ENCODE data around the gene KCNS1.
"Not testable (repeated sequence)": the region's sequence is repeated elsewhere in the genome, so short reads cannot be mapped to it uniquely, and the experiment has no call there.

KCNS1 gene

GRCh38 chr20:45064812-45065211 lies 36.1 kb downstream of the KCNS1 start:
- H3K9ac ChIP-seq (ENCODE audit: low read length), result no peak overlapping the region
- H3K4me1 ChIP-seq (ENCODE audit: insufficient read depth, low read length, severe bottlenecking), result no peaks in the 10 kb centered on the region
- no peak for TF ChIP-seq EZH2 (IDR thresholded peaks at IDR 0.05; ENCODE audit: borderline replicate concordance, low read length)
- TF ChIP-seq, protein P1, sequence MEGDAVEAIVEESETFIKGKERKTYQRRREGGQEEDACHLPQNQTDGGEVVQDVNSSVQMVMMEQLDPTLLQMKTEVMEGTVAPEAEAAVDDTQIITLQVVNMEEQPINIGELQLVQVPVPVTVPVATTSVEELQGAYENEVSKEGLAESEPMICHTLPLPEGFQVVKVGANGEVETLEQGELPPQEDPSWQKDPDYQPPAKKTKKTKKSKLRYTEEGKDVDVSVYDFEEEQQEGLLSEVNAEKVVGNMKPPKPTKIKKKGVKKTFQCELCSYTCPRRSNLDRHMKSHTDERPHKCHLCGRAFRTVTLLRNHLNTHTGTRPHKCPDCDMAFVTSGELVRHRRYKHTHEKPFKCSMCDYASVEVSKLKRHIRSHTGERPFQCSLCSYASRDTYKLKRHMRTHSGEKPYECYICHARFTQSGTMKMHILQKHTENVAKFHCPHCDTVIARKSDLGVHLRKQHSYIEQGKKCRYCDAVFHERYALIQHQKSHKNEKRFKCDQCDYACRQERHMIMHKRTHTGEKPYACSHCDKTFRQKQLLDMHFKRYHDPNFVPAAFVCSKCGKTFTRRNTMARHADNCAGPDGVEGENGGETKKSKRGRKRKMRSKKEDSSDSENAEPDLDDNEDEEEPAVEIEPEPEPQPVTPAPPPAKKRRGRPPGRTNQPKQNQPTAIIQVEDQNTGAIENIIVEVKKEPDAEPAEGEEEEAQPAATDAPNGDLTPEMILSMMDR (IDR thresholded peaks at IDR 0.05; ENCODE audit: low read length), result no peak
- no peak overlapping the region for H3K4me2 ChIP-seq (ENCODE audit: low read length)
- no peak overlapping the region for H3K27ac ChIP-seq (ENCODE audit: low read depth, low read length, poor library complexity, severe bottlenecking)
- H3K9me3 ChIP-seq (ENCODE audit: low read length), result no peaks in the 10 kb centered on the region
- H3K79me2 ChIP-seq (ENCODE audit: insufficient read depth, low read length), result peaks cover 27% of the 10 kb centered on the region
- peaks cover 62% of the 10 kb centered on the region for H3K36me3 ChIP-seq (ENCODE audit: insufficient read depth, low read length)
- no peaks in the 10 kb centered on the region for H3K27me3 ChIP-seq (ENCODE audit: insufficient read depth, low read length)
- no peak overlapping the region for H2AFZ ChIP-seq (ENCODE audit: low read length)
- H3K9me2 ChIP-seq (ENCODE audit: low read depth, low read length), result no peaks in the 10 kb centered on the region
- no peak overlapping the region for H3K4me3 ChIP-seq (ENCODE audit: low read depth, low read length, poor library complexity, severe bottlenecking)
- H3F3A ChIP-seq (ENCODE audit: insufficient read depth, low read length), result no peaks in the 10 kb centered on the region
- no peaks in the 10 kb centered on the region for H4K20me1 ChIP-seq (ENCODE audit: insufficient read depth, low read length)

GRCh38 chr20:45063107-45063506 lies 37.8 kb downstream of the KCNS1 start:
- H3K9me2 ChIP-seq (ENCODE audit: low read depth, low read length); H2AFZ ChIP-seq (ENCODE audit: low read length); H3K27ac ChIP-seq (ENCODE audit: low read depth, low read length, poor library complexity, severe bottlenecking); H3K9me3 ChIP-seq (ENCODE audit: low read length); H3F3A ChIP-seq (ENCODE audit: insufficient read depth, low read length); H3K4me3 ChIP-seq (ENCODE audit: low read depth, low read length, poor library complexity, severe bottlenecking); H4K20me1 ChIP-seq (ENCODE audit: insufficient read depth, low read length); H3K4me1 ChIP-seq (ENCODE audit: insufficient read depth, low read length, severe bottlenecking); H3K27me3 ChIP-seq (ENCODE audit: insufficient read depth, low read length); H3K4me2 ChIP-seq (ENCODE audit: low read length); H3K9ac ChIP-seq (ENCODE audit: low read length): not testable (repeated sequence)
- Histone ChIP-seq H3K36me3 (ENCODE audit: insufficient read depth, low read length) (peaks cover 66% of the 10 kb centered on the region), H3K79me2 (ENCODE audit: insufficient read depth, low read length) (peaks cover 27% of the 10 kb centered on the region)

GRCh38 chr20:45061244-45061643 lies 39.7 kb downstream of the KCNS1 start:
- Histone ChIP-seq H3K4me2 (ENCODE audit: low read length) (no peak overlapping the region), H3K36me3 (ENCODE audit: insufficient read depth, low read length) (peaks cover 66% of the 10 kb centered on the region), H3K9me2 (ENCODE audit: low read depth, low read length) (no peaks in the 10 kb centered on the region), H3K9ac (ENCODE audit: low read length) (no peak overlapping the region), H3K79me2 (ENCODE audit: insufficient read depth, low read length) (peaks cover 21% of the 10 kb centered on the region), H3K4me1 (ENCODE audit: insufficient read depth, low read length, severe bottlenecking) (no peaks in the 10 kb centered on the region), H4K20me1 (ENCODE audit: insufficient read depth, low read length) (no peaks in the 10 kb centered on the region), H3F3A (ENCODE audit: insufficient read depth, low read length) (no peaks in the 10 kb centered on the region), H3K27me3 (ENCODE audit: insufficient read depth, low read length) (no peaks in the 10 kb centered on the region), H3K4me3 (ENCODE audit: low read depth, low read length, poor library complexity, severe bottlenecking) (no peak overlapping the region), H3K27ac (ENCODE audit: low read depth, low read length, poor library complexity, severe bottlenecking) (no peak overlapping the region), H3K9me3 (ENCODE audit: low read length) (no peaks in the 10 kb centered on the region), H2AFZ (ENCODE audit: low read length) (no peak overlapping the region)
- no peak for TF ChIP-seq EZH2 (IDR thresholded peaks at IDR 0.05; ENCODE audit: borderline replicate concordance, low read length)
- TF ChIP-seq, protein P1 (IDR thresholded peaks at IDR 0.05; ENCODE audit: low read length), result no peak

GRCh38 chr20:45060294-45060693 lies 40.6 kb downstream of the KCNS1 start:
- no peak overlapping the region for H3K9ac ChIP-seq (ENCODE audit: low read length)
- no peaks in the 10 kb centered on the region for H3K27me3 ChIP-seq (ENCODE audit: insufficient read depth, low read length)
- H3K9me3 ChIP-seq (ENCODE audit: low read length), result no peaks in the 10 kb centered on the region
- no peaks in the 10 kb centered on the region for H3K9me2 ChIP-seq (ENCODE audit: low read depth, low read length)
- no peaks in the 10 kb centered on the region for H3F3A ChIP-seq (ENCODE audit: insufficient read depth, low read length)
- H4K20me1 ChIP-seq (ENCODE audit: insufficient read depth, low read length), result no peaks in the 10 kb centered on the region
- H3K4me2 ChIP-seq (ENCODE audit: low read length), result no peak overlapping the region
- H3K36me3 ChIP-seq (ENCODE audit: insufficient read depth, low read length), result peaks cover 68% of the 10 kb centered on the region
- H2AFZ ChIP-seq (ENCODE audit: low read length), result no peak overlapping the region
- H3K79me2 ChIP-seq (ENCODE audit: insufficient read depth, low read length), result peaks cover 17% of the 10 kb centered on the region; the same call in 1 of the 2 replicates
- no peaks in the 10 kb centered on the region for H3K4me1 ChIP-seq (ENCODE audit: insufficient read depth, low read length, severe bottlenecking)
- H3K4me3 ChIP-seq (ENCODE audit: low read depth, low read length, poor library complexity, severe bottlenecking), result no peak overlapping the region
- H3K27ac ChIP-seq (ENCODE audit: low read depth, low read length, poor library complexity, severe bottlenecking), result no peak overlapping the region
- TF ChIP-seq, protein P1 (IDR thresholded peaks at IDR 0.05; ENCODE audit: low read length), result no peak
- no peak for TF ChIP-seq EZH2 (IDR thresholded peaks at IDR 0.05; ENCODE audit: borderline replicate concordance, low read length)

All from OCI-LY1 (cell line).